Activated naive CD4-positive, alpha-beta T cell treated with Interleukin-2 at 50 U/mL for 16 hours (primary cell): ENCODE data around the gene ZMYM2.
"Not testable (repeated sequence)": the region's sequence is repeated elsewhere in the genome, so short reads cannot be mapped to it uniquely, and the experiment has no call there.

Experiments used
- DNase-seq: peaks from one replicate; pipeline ENCODE4 v3.0.0-alpha.2; 2020

Gene ZMYM2

GRCh38 chr13:19984430-19985218, 26.1 kb downstream of the ZMYM2 start:
- DNase-seq: no peak

GRCh38 chr13:19985219-19985556, 26.7 kb downstream of the ZMYM2 start:
- DNase-seq: peak; percentile 8

- DNase-seq: no peak
These were observed 33.0 kb downstream of the ZMYM2 start for GRCh38 chr13:19991531-19991930.

GRCh38 chr13:19993024-19993423, 34.5 kb downstream of the ZMYM2 start:
- no peak for DNase-seq

GRCh38 chr13:19998960-19999359, 40.4 kb downstream of the ZMYM2 start:
- no peak for DNase-seq

- no peak for DNase-seq
These were observed 41.6 kb downstream of the ZMYM2 start for GRCh38 chr13:20000062-20000552.

GRCh38 chr13:20001366-20002190, 43.1 kb downstream of the ZMYM2 start:
- no peak for DNase-seq

- no peak for DNase-seq
These were observed 44.3 kb downstream of the ZMYM2 start for GRCh38 chr13:20002787-20003186.

GRCh38 chr13:20006206-20006605, 47.7 kb downstream of the ZMYM2 start:
- DNase-seq: no peak

GRCh38 chr13:20015763-20016162, 57.2 kb downstream of the ZMYM2 start:
- no peak for DNase-seq

- no peak for DNase-seq
These were observed 58.3 kb downstream of the ZMYM2 start for GRCh38 chr13:20016649-20017364.

GRCh38 chr13:20017365-20017711, 58.8 kb downstream of the ZMYM2 start:
- no peak for DNase-seq

- DNase-seq: no peak
These were observed 60.5 kb downstream of the ZMYM2 start for GRCh38 chr13:20019043-20019442.

GRCh38 chr13:20024702-20025101, 66.2 kb downstream of the ZMYM2 start:
- DNase-seq: no peak

GRCh38 chr13:20028953-20029352, 70.4 kb downstream of the ZMYM2 start:
- DNase-seq: no peak

- DNase-seq: no peak
These were observed 75.0 kb downstream of the ZMYM2 start for GRCh38 chr13:20033486-20033885.

GRCh38 chr13:20035130-20035529, 76.6 kb downstream of the ZMYM2 start:
- no peak for DNase-seq

- DNase-seq: no peak
These were observed 79.4 kb downstream of the ZMYM2 start for GRCh38 chr13:20037908-20038307.

GRCh38 chr13:20042603-20043002, 84.1 kb downstream of the ZMYM2 start:
- not testable (repeated sequence) for DNase-seq

- DNase-seq: no peak
These were observed 84.8 kb downstream of the ZMYM2 start for GRCh38 chr13:20043207-20043925.

- DNase-seq: no peak
These were observed 85.6 kb downstream of the ZMYM2 start for GRCh38 chr13:20044086-20044485.

GRCh38 chr13:20045950-20046548, 87.5 kb downstream of the ZMYM2 start:
- no peak for DNase-seq
